ENCODE measurements around the gene KRT75.

The KRT75 gene

DNA sequence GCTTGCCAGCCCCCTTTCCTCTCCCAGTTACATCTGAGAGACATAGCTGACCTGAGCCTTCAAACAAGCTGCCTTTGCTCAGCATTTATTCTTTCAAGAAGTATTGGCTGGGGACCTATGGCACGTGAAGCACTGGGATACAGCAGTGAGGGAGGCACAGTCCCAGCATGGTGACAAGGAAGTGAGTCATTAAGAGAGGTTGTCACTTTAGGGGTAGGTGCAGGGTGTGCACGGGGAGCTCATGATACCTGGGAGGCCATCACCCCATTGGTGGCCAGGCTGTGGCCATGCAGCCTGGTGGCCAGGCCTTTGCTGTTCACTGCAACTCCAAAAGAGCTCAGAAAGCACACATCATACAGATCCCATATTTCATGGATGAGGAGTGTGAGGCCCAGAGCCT is 5.7 kb upstream of the KRT75 start:
- DNase-seq (ENCODE audit: low read depth): no peak

DNA sequence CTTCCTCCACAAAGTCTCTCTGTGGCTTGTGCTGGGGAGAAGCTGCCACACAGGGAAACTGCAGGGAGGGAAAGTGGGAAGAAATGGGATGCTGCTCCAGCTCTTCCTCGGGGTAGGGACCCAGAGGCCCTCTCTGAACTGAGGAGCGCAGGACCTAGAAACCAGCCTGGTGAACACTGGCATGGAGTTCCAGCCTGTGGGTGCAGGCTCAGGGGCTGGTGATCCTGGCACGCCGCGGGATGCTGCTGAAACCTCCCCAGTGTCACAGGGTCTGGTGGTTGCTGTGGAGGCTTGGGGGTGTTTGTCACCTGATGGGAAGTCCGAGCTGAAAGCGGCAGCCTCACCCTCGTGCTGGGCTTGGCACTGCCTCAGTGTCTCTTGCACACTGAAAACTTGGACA is 5.2 kb upstream of the KRT75 start:
- no peak for DNase-seq (ENCODE audit: low read depth)

DNA sequence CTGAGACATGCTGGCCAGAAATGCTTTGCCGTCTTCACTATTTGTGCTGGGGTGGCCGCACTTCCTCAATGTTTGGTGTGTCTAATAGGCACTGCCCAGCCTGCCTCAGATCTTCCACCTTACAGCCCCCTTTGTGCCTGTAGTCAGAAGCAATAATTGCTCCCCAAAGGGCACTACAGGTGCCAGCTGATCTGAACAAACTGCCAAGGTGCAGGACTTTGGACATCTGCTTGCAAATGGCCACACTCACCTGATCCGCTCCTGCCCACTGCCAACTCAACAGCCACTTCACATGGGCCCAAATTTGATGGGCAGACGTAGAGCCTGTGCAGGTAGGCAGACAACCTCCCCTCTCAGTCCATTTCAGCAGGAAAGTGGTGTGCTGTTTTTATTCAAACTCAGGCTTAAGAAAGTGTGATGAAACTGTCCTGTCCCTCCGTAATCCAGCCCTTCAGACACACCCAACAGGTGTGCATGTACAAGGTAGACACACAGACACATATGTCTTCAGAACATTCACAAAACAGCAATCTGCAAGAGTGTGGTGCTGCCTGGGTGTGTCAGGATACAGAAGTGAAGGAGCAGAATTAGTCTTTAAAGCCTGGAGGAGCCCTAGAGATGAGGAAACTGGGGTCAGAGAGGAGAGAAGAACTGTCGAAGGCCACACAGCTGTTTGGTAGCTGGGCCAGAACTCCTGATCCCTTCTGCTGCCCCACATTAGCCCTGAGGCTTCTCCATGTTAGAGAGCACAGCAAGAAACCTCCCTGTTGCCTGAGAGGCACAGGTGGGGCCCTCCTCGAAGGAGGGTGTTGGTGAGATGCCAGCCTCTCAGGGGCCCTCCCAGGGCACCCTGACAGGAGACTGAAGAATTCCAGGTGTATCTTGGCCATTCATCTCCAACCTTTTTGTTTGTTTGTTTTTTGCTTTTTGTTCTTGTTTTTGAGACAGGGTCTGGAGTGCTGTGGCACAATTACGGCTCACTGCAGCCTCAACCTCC is 4.4 kb upstream of the KRT75 start:
- no peak for DNase-seq (ENCODE audit: low read depth)

DNA sequence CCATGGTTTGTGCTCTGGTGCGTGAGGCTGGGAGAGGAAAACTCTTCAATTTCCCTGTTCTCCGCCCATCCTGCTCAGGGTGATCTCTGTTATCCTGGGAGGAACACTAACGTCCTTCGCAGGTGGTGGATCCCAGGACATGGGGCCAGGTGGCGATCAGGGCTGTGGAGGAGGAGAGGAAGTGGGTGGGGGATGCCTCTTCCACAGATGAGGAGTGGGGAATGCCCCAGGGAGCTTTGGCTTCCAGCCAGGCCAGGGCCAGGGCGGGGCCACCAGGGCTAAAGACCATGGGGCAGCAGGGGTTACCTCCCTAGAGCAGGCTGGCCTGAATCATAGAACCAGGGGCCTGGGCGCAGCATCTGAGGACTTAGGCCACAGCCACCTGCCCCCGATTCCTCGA is 3.3 kb upstream of the KRT75 start:
- no peak for DNase-seq (ENCODE audit: low read depth)

DNA sequence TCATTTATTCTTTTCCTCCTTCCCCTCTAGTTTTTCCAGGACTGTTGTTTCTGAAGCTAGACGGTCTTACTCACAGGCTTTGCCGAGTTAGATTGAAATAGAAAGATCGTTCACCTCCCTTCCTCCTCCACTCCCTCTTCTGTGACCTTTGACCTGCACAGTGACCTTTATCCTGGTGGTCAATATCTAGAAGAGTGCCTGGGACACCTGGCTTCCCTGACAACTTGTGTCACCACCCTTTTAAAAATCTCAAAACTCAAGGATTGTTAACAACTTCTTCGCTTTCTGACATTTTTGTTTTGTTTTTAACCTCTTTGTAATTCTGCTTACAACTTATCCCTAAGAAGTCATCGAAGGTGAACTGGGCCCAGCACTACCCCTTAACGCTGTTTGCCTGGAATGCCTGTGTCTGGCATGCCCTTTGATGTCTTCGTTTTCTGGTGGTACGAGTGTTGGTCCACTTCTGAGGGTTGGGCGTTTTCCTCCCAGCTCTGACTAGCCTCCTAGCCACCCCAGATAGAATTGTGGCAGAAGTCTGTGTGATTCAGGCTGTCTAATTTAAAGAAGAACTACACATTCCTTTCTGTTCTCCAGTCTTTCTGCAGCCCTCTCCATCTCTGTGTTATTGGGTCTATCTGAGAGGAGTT is 2.8 kb upstream of the KRT75 start:
- no peak for DNase-seq (ENCODE audit: low read depth)

DNA sequence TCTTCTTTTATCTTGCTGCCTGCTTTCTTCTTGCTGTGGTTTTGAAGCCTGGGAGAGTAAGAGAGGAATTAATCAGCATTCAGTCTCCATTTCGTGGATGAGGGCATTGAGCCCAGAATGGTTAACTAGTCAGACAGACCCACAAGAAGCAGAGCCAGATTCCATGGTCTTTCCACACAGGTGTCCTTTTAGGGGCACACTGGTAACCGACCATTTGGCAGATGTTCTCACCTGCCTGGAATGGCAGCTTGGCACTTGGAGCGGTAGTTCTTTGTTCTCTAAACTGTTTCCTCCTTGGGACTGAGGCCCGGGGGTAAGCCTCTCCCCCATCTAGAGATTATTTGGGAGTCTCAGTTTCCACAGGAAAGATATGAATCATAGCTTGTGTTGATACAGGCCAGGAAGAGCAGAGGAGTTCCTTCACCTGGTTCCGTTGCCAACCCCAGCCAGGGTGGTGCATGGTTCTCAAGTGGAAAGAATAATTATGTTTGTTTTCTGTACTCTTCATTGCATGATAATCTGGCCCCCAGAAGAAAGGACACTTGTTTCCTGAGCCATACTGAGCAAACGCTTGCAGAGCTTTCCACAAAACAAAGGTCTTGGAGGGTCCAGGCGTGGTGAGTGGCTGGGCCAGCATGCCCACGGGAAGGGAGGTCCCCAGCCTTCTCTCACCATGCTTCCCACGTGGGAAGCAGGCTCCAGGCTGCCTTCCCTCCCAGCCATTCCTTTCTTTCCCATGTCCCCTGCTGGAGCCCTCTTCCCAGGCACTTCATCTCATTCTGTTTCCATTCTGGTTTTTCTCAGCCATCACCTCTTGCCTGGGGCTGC is 2.0 kb upstream of the KRT75 start:
- DNase-seq (ENCODE audit: low read depth): no peak

DNA sequence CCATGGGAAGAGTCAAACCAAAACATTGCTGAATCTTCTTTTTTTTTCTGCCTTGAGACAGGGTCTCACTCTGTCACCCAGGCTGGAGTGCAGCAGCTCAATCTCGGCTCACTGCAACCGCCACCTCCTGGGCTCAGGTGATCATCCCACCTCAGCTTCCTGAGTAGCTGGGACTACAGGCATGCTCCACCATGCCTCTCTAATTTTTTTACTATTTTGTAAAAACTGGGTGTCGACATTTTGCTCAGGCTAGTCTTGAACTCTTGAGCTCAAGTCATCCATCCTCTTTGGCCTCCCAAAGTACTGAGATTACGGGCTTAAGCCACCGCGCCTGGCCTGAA is 1.5 kb upstream of the KRT75 start:
- no peak for DNase-seq (ENCODE audit: low read depth)

DNA sequence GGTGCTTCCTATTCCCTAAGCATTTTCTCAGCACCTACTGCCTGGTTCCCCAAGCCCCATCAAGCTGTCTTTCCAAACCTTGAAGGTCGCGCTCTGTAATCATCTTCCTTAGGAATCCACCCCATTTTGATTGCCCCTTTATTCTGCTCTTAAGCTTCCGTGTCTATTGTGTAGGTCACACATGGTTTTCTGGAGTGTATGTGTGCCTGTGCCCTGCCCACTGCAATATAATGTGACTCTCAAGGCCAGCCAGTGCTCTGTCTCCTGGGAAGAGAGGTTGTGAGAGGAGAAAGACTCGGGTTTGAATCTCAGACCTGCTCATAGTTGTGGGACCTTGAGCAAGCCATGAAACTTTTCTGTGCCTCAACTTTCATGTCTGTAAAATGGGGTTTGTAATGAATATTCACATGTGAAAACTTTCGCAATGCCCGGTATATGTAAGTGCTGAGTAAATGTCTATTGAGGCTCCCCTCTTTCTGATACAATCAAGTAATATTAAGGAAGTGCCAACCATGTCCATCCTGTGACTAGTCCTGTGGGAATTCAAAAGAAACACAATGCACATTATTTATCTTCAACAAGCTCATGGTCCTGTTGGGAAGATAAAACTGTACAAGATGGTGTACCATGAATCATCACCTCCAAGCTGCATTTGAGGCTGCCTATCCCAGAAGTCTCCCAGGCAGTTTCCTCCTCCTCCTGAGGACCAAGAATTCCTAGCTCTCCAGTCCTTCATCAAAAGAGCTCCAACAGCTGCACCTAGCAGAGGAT is 774 bp upstream of the KRT75 start:
- DNase-seq (ENCODE audit: low read depth): no peak

DNA sequence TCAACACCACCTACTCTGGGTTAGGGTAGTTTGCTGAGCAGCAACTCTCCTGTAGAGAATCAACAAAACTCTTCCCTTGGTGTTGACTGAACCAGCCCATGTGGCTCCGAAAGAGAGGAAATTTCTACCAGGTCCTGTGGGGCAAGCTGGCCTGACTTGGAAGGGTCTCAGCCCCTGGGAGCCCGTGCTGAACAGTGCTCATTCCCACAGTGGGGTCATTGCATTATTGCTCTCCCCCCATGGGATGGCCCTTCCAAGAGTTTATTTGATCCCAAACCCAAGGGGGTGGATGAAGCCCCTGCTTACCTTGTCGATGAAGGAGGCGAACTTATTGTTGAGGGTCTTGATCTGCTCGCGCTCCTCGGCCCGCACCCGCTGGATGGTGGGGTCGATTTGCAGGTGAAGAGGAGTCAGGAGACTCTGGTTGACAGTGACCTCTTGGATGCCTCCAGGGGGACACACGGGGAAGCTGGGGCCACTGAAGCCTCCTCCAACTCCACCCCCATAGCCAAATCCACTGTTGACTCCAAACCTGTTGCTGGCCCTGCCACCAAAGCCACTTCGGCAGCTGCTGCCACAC is 580 bp downstream of the KRT75 start:
- no peak for DNase-seq (ENCODE audit: low read depth)

DNA sequence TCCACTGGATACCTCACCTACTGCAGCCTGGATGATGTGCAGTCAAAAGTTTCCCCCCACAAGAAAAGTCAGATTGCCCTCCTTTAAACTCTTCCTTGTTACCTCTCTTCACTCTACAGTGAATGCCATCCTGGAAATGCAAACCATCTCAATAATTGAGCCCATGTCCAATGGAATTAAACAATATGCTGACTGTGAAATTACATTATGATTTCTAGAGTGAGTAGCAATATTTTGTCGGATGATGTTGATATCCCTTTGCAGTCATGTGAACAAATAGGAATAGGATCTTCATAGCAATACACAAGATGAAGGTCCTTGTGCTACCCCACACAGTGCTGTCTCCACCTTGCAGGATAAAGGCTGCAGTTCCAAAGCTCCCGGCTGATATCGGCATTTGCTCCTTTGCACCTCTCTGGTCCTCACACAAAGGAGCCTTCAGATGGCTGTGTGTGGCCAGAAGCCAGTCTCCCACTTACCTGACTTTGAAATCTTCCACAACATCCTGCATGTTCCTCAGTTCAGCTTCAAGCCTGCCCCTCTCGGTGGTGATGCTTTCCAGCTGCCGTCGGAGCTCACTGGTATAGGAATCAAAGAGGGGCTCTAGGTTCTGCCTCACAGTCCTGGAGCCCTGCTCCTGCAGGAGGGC is 1.5 kb downstream of the KRT75 start:
- DNase-seq (ENCODE audit: low read depth): no peak

DNA sequence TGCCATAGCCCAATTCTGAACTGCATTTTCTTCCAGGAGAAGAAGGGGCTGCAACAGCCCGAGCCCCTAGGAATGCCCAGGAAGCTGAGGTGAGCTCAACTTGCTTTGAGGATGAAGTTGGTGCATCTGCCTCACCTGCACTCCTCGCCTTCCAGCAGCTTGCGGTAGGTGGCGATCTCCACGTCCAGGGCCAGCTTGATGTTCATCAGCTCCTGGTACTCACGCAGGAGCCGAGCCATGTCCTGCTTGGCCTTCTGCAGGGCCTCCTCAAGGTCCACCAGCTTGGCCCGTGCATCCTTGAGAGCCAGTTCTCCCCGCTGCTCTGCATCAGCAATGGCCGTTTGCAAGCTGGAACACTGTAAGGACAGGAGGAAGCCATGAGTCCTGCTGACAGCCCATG is 6.0 kb downstream of the KRT75 start:
- no peak for DNase-seq (ENCODE audit: low read depth)

DNA sequence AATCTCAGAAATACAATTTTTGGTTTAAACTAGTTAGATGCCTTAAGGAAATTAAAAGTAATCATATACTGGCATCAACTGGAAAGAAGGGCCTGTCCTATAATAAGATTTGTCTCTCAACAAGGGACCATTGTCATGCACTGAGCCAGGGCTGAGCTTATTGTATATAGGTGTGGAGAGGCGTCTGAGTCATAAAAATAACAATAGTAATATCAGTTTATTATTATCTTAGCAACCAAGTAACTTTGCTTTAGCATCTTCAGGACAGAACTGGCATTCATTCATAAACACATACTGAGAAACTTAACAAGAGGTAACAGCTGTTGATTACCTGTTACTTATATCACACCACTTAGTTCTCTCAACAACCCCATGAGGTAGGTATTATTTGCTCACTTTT is 7.1 kb downstream of the KRT75 start:
- no peak for DNase-seq (ENCODE audit: low read depth)

DNA sequence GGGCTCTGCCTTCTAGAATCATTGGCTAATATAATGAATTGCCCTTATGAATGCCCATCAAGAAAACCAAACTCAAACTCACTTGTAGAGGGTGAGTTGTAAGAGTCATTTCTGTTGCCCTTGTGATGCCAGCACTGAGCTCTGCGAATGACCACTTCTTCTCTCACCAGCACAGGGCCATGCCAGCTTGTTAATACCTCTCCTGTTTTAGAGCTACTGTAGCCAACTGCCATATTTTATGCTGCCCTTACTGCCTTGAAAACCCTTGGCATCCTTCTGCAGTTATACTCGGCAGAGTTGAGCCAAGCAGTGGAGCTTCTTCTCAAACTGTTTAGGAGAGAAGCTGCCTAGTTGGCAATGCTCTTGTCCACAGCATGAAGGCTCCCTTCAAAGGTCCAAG is 8.1 kb downstream of the KRT75 start:
- no peak for DNase-seq (ENCODE audit: low read depth)

DNA sequence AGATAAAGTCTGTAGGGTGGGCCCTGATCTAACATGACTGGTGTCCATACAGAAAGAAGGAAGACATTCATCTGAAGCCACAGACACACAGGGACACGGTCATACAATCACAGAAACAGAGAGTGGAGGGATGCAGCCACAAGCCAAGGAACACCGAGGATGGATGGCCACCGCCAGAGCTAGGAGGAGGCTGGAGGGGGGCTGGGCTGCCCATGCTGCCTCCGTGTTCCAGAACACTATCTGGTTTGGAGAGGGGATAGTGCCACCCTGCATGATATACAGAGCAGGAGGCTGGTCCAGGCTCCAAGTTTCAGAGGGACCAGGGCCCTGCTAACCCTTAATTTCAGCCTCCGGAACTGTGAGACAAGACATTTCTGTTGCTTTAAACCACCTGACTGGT is 8.7 kb downstream of the KRT75 start:
- no peak for DNase-seq (ENCODE audit: low read depth)

DNA sequence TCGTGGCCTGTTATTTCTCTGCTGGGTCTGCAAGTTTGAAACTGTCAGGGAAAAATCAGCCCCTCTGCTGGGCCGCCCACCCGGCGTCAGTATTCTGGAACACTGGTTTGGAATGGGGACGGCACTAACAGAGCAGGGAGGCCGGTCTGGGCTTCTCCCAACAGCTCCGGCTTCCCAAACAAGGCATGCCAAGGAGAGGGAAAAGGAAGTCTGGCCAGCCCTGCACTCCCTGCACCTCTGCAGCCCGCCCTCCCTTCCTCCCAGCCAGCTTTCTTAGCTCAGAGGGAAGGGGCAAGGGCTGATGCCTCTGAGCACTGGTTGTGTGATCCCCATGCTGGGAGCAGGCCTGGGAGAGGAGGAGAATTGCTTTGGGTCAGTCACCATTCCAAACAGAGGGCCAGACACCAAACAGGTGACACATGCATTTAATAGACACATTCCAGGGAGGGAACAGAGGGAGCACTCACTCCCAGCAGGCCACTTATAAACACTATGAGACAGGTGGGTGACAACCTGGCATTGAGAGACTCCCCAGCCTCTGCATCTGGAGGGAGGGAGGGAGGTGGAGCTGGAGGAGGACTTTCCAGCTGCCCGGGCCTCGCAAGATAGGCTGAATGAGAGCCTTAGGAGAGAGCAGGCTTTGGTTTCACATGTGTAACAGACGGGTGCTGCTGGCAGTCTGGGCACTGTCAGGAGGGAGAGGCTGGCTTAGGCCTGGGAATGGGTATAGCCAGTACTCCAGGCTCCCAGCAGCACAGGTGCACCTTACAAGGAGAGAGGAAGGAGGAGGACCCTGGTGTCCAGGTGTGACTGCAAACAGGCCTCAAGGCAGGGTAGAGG is 10.3 kb downstream of the KRT75 start:
- DNase-seq (ENCODE audit: low read depth): no peak

DNA sequence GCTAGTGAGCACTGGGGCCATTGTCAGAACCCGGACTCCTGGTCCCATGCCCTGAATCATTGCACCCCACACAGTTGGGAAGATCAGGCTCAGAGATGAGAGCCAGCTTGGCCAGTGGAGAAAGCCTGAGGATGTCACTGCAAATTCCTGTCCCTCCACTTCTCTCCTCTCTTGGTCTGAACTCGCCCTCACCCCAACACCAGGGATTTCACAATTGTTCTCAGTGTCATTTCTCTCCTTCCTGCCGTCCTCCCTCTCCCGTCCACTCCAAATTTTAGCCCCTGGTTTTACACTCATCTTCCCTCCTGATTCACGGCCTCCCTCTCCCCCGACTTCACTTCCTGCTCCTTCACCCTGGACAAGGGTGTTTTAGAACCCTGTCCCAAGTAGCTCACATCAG is 11.1 kb downstream of the KRT75 start:
- DNase-seq (ENCODE audit: low read depth): no peak

DNA sequence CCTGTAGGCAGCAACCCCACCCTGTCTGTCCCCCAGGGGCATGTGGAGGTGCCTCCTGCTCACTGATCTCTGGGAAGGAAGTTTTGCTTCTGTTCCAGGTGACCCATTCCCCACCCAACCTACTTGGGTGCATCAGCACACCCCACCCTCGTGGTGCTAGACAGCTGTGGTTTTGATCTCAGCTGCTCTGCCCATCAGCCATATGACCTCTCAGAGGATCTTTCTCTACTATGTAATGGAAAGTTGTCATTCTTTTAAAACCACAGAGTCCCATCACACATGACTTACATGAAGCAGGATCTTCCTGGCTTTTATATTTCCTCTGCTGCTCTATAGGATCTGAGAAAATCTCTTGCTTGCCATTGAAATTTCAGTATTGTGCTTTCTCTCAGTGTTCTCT is 14.5 kb downstream of the KRT75 start:
- DNase-seq (ENCODE audit: low read depth): no peak

DNA sequence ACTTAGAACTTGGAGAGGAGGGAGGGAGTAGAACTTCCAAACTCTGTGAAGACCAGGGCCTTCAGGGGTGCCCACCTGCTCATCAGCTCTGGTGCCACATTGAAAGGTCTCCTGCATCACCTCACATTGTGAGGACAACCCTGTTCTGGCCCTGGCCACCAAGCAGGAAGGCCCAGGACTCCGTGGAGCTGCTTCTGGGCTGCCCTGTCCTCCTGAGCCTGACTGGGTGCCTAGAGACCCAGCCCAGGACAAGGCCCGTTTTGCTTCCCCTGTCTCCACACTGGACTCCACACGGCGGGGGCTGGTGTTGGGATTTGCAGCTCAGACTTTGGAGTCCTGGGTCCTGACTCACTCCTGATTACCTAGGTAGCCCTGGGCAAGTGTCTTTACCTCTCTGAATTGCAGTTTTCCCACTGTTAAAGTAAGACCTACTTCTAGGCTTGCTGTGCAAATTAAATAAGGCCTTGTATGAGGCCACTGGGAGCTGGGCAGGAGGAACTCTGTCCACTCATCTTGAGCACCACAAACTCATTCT is 15.5 kb downstream of the KRT75 start:
- no peak for DNase-seq (ENCODE audit: low read depth)

DNA sequence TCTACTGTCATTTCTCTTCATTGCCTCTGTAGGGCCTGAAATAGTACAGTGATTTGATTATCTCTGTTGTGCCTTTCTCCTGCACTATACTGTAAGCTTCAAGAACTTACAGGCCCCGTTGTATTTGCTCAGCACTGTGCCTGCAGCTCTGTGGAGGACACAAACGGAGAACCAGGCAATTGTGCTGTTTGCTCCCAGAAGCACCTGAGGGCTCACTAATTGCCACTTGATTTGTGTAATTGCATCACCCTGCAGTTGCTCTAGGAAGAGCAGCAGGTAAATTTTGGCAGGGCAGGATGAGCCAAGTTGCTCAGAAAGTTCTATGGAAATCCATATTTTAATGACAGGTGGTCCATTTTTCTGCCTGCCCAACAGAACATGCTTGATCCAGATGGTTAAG is 16.4 kb downstream of the KRT75 start:
- no peak for DNase-seq (ENCODE audit: low read depth)

DNA sequence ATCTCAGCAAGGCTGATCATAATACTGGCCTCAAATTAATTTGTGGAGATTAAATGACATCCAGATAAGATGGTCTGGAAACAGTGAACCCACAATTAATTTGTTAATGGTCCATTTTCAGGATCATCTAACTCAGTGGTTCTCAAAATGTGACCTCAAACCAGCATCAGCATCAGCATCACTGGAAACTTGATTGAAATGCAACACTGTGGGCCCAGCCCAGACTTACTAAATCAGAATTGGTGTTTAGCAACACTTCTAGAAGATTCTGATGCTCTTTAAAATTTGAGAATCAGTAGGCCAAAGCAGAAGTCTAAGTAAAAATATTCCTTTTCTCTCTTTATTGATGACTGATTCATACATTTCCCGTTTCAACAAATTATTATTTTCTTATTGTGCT is 17.4 kb downstream of the KRT75 start:
- no peak for DNase-seq (ENCODE audit: low read depth)

Data from HS-5 (cell line).